Activated CD8-positive, alpha-beta memory T cell treated with anti-CD3 and anti-CD28 coated beads for 36 hours (primary cell): Measurements from ENCODE around the gene CLIC3. TPM values are rescaled to one million over a fixed set of nuclear protein-coding genes. Genes with fewer than 3 reads are reported as not detected.
"Not testable (repeated sequence)": the region's sequence is repeated elsewhere in the genome, so short reads cannot be mapped to it uniquely, and the experiment has no call there.

Source experiments
- CTCF ChIA-PET: fragments of 350-600 bp; sonication (Branson Sonifier 250); formaldehyde crosslinking; loops from one replicate; lab custom pipeline; 2021; ENCODE audit warnings: antibody characterized with exemption; lab: Charles Lee
- POLR2A ChIA-PET: fragments of 350-600 bp; sonication (Branson Sonifier 250); formaldehyde crosslinking; loops from one replicate; lab custom pipeline; 2021; ENCODE audit warnings: antibody characterized with exemption; lab: Charles Lee
- total RNA-seq, 2 experiments: library from RNA; stranded (reverse); gene quantifications; one replicate each; pipeline ENCODE4 v1.2.3, GENCODE V29; 2021

CLIC3 gene
- total RNA-seq, 2 experiments from 2014 or later = not detected

DNA sequence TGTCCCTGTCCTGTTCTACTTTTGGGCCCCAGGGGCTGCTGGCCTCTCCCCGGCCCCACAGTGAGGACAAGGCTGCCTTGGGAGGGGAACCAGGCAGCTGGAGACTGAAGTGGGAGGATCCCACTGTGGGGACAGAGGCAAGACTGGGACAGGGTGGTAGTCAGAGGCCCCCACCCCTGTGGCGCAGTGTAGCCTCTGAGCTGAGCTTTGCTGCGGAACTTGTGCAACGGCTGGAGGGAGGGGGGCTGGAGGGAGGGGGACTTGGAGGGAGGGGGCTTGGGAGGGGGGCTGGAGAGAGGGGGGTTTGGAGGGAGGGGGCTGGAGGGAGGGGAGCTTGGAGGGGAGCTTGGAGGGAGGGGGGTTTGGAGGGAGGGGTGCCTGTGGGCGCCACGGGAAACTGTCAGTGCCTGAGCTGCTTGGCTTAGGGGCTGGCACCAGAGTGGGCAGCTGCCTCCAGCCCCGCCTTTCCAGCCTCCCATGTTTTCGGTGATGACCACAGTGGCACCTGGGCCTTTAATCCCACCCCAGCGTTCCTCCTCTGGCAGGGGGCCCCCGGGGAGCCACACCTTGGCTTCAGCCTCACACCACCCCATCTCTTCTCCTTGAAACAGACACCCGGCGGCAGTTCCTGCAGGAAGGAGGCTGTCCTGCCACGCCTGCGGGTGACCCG is 37.8 kb upstream of the CLIC3 start:
- ChIA-PET CTCF (interaction anchor here (0.5 to 7.5 kb wide), 32 partner anchors 8 to 247 kb away, joined by 3 to 46 read pairs (median 8); partner anchors contain the start of genes AJM1, ANAPC2, C8G and CLIC3), POLR2A (interaction anchor here (0.5 to 1.5 kb wide), 7 partner anchors 11 to 542 kb away, joined by 3 to 8 read pairs (median 5); partner anchors contain the start of genes AJM1 and NPDC1)

DNA sequence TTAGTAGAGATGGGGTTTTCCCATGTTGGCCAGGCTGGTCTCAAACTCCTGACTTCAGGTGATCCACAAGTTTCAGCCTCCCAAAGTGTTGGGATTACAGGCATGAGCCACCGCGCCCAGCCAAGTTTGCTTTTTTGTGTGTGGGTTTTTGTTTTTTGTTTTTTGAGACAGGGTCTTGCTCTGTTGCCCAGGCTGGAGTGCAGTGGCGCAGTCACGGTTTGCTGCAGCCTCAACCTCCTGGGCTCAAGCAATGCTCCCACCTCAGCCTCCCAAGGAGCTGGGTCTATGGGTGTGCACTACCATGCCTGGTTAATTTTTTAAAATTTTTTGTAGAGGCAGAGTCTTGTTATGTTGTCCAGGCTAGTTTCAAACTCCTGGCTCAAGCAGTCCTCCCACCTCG is 37.1 kb upstream of the CLIC3 start:
- POLR2A ChIA-PET = not testable (repeated sequence)
- CTCF ChIA-PET = interaction anchor here (0.6 to 7.5 kb wide), 7 partner anchors 15 to 247 kb away, joined by 5 to 46 read pairs (median 18); partner anchors contain the start of genes C8G, ENTPD2, FBXW5 and NPDC1

DNA sequence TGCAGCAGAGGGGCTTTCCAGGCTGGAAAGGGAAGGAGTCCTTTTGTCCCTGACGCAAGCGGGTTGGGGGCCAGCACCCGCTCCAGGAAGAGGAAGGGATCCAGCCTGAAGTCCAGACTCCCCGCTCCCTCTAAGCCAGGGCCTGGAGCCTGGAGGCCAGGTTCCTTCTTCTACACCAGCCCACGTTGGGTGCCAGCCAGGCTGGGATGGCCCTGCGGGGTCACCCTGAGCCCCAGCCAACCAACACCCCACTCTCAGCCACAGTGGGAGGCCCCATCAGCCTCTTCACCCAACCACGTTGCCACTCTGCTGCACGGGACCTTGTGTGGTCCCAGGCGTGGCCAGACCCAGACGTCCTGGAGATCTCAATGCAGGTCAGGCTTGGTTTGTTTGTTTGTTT is 36.5 kb upstream of the CLIC3 start:
- ChIA-PET CTCF (interaction anchor here (1.0 to 7.5 kb wide), 7 partner anchors 14 to 245 kb away, joined by 3 to 43 read pairs (median 4); partner anchors contain the start of genes ENTPD2 and NPDC1), POLR2A (no interaction called here)

DNA sequence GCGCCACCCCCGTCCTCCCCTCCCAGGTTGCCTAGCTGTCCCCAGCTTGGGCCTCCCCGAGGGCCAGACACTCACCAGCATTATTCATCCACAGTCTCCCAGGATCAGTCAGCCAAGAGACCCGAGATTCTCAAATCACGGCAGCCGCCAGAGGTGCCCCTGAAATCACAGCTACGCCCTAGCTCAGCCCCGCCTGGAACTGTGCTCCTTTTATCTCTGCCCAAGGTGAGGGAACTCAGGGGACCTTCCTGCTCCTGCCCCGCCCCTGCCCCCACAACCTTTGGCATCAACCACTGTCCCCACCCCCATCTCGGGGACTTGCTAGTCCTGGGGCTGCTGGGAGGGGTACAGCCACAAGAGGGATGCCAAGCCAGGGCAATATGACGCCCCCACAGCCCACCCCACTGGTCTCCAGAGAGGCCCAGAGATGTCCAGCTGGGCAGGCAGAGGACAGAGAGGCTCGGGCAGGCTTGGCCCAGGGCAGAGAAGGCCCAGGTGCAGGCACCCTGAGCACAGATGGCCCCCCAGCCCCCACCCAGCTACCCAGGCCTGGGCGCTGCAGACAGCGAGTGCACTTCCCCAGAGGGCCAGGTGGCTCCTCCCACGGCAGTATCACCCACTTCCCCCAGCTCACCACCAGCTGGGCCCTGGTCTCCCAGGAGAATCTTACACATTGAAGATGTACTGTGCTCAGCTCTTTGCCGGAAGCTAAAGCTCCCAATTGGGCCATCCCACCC is 35.7 kb upstream of the CLIC3 start, which contains the start of gene FUT7:
FUT7 (minus strand) TSS at position 185 of the 737 bp plus-strand sequence; CDS start at position 88, 97 bp downstream.
- ChIA-PET POLR2A (interaction anchor here (1.2 kb wide), 1 partner anchor 150 kb away, joined by 3 read pairs; no protein-coding TSS in a partner anchor), CTCF (interaction anchor here (0.6 to 2.1 kb wide), 11 partner anchors 13 to 245 kb away, joined by 3 to 10 read pairs (median 4); partner anchors contain the start of gene AJM1)

DNA sequence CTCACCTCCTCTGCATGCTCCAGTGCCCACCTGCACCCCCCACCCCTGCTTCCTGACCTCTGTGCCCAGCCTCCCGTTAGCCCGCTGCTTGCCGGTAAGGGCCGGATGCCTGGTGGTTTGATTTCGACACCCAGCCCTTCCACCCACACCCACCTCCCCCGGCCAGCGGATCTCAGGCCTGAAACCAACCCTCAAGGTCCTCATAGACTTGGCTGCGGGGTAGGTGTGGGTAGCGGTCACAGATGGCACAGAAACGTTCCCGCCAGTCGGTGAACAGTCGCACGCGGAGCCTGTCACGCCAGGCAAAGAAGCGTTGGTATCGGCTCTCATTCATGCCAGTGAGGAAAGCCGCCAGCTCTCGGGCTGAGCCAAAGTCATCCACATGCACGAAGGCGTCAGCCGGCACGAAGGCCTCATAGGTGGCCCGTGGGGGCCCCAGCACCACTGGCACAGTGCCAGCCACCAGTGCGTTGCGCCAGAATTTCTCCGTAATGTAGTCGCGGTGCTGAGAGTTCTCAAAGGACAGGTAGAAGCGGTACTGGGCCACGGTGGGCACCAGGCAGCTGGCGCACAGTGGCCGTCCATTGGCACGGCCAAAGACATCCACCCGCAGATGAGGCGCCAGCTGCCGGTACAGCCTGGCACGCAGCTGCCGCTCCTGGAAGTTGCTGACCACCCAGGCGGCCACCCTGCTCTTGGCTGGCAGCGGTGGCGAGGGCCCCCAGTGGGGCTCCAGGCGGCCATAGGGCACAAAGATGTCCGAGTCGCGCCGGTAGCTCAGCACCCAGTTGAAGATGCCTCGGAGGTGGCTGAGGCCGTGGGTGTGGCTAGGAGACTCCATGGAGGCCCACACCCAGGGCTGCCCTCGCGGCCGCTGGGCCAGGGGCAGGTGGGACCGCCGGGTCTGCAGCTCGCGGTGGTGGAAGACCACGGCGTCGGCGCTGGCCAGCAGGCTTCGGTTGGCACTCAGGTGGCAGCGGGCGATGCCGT is 34.5 kb upstream of the CLIC3 start:
- ChIA-PET POLR2A (no interaction called here), CTCF (interaction anchor here (0.9 to 3.6 kb wide), 20 partner anchors 14 to 243 kb away, joined by 3 to 30 read pairs (median 5); partner anchors contain the start of gene AJM1)

DNA sequence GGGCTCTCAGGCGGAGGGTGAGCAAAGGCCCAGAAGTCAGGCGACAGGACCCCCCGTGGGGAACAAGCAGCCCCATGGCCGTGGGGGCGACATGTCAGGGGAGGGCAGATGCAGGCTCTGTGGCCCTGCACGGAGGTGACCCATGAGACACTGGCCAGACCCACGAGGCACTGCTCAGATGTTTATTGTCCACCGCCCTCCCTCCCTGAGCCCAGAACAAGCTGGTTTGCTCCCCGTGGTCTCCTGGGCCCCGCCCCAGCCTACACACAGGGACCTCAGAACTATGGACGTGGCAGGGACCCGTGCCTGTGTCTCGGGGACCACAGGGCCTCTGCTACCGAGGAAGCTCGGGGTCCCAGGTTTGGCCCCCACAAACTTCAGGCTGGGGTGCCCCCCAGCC is 33.6 kb upstream of the CLIC3 start:
- CTCF ChIA-PET = interaction anchor here (0.5 to 3.6 kb wide), 54 partner anchors 9 to 491 kb away, joined by 3 to 30 read pairs (median 5); partner anchors contain the start of genes AJM1, CLIC3, NPDC1 and PAXX
- POLR2A ChIA-PET = interaction anchor here (0.7 to 1.3 kb wide), 3 partner anchors 30 to 56 kb away, joined by 4 to 5 read pairs (median 4); partner anchors contain the start of gene PAXX

DNA sequence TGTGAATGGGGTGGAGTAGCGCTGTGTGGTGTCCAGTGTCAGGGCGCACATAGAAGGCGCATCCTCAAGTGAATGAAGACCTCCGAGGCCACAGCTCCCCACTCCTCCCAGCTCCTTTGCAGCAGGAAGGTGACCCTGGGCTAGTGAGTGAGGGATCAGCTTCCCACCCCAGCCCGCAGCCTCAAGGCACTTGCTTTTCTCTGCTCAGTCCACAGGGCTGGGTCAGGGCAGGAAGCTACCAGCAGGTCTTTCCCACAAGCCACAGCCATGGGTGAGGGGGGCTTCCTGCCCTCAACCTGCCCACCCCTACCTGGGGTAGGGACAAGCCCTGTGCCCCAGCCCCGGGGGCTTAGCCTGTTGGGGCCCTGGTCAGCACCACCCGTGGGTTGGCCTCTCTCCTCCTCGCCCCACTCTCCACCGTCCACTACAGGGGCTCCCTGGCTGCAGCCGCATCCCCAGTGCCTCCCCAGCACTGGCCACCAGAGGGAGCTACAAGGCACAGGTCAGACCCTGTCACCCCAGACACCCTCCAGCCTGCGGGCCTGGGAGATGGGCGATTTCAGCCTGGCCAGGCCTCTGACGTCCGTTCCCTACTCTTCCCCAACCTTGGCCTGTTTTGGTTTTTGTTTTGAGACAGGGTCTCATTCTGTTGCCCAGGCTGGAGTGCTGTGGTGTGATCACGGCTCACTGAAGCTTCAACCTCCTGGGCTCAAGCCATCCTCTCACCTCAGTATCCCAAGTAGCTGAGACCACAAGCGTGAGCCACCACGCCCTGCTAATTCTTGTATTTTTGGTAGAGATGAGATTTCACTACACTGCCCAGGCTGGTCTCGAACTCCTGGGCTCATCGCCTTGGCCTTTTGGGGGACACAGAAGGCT is 32.9 kb upstream of the CLIC3 start:
- ChIA-PET CTCF (interaction anchor here (0.5 to 3.6 kb wide), 59 partner anchors 8 to 491 kb away, joined by 3 to 30 read pairs (median 4); partner anchors contain the start of genes AJM1, CLIC3, MAN1B1 and NPDC1), POLR2A (interaction anchor here (0.7 to 1.3 kb wide), 3 partner anchors 29 to 57 kb away, joined by 4 to 5 read pairs (median 4); partner anchors contain the start of gene PAXX)

DNA sequence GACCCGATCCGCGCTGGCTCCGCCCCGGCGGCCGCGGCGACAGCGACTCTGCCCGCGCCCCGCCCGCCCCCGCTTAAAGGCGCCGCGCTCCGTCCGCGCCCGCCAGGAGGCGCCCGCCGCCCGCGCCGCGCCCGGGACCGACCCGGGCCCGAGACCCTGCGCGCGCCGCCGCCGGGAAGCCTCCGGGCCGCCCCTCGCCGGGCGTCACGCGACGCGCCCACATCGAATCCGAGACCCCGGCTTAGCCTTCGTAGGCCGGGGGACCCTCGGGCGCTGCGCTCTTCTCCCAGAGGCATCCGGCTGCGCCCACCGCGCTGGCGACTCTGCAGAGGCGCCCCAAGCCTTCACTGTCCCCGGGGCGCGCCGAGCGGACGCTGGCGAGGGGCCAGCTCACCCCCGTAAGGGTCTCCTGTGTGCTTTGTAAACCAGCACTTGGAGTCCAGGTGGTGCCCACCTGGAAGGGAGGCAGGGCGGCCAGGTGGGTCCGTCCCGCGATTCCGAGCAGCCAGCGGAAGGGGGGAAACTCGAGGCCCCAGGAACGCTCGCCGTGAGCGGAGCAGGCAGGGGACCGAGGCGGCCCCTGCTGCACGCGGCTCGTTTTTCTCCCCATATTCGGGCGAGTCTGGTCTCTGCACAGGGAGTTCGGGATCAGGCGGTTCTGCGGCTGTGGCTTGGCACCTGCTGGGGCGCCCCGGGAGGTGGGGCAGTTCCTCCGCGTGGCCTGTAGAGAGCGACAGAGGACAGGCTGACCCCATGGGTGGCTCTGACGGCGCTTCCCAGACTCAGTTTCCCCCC is 32.1 kb upstream of the CLIC3 start:
- CTCF ChIA-PET = interaction anchor here (0.7 to 3.6 kb wide), 43 partner anchors 7 to 490 kb away, joined by 3 to 30 read pairs (median 5); partner anchors contain the start of genes AJM1, CLIC3, MAN1B1 and NPDC1
- POLR2A ChIA-PET = interaction anchor here (1.3 to 1.7 kb wide), 3 partner anchors 28 to 58 kb away, joined by 4 to 5 read pairs (median 4); partner anchors contain the start of genes MAN1B1 and PAXX

DNA sequence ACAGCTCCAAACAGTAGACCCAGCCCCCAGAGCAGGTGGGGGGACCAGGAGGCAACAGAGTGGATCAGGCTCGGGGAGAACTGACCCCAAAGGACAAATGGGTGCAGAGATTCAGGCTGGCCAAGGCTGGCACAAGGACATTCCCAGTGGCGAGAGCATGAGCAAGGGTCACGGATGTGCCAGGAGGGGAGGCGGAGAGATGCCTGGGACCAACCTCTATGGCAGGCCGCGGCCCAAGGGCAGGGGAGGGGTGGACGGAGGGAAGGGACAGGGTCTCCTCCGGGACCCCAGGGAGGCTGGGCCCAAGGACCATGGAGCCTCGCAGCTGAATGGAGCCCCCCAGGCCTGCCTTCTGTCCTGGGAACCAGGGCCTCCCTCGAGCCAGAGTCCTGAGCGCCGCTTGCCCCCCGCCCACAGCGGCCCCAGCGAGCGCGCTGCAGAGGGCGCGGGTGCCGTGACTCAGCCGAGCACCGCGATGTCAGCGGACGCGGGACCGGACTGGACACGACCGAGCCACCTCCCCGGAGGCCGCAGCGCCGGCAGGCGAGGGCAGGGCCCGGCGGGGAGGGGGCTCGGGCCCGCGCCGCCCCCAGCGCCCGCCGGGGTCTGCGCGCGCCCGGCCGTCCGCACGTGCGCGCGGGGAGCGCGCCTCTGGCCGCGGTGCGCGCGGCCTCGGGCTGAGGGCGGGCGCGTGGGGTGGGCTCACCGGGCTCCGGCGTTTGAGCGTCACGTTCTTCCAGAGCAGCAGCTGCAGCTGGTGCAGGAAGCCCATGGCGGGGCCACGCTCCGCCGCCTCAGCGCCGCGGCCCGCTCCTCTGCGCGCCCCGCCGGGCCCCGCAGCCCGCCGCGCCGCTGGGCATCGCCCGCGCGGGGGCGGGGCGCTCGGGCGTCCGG is 31.2 kb upstream of the CLIC3 start, which contains the start of gene ABCA2:
ABCA2 (minus strand) TSS at position 869 of the 894 bp plus-strand sequence; CDS start at position 772, 97 bp downstream.
- ChIA-PET POLR2A (interaction anchor here (1.0 to 1.7 kb wide), 3 partner anchors 27 to 142 kb away, joined by 3 to 5 read pairs (median 4); partner anchors contain the start of genes MAN1B1 and TRAF2), CTCF (interaction anchor here (0.6 to 4.0 kb wide), 19 partner anchors 7 to 338 kb away, joined by 3 to 30 read pairs (median 12); partner anchors contain the start of genes CLIC3, NPDC1 and PAXX)

DNA sequence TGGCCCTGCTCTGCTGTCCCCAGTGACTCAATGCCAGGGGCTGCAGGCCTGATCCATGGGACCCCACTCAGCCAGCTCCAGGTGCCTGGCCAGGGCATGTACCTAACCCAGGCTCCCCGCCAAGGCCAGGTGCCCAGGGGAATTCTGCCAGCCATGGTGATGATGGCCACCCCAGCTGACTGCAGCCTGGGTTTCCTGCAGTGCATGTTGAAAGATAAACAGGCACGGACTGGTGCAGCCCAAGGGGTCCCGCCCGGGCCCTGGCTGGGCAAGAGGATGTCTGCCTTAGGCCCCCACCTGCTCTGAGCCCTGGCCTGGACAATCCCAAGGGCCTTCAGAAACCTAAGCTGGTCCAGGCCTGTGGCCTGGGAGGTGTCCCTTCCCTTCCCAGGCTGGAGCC is 30.5 kb upstream of the CLIC3 start:
- POLR2A ChIA-PET = interaction anchor here (1.0 to 1.7 kb wide), 3 partner anchors 27 to 141 kb away, joined by 3 to 5 read pairs (median 4); partner anchors contain the start of genes MAN1B1 and TRAF2
- CTCF ChIA-PET = interaction anchor here (0.6 to 4.0 kb wide), 10 partner anchors 8 to 133 kb away, joined by 3 to 24 read pairs (median 4); partner anchors contain the start of genes NPDC1 and PAXX

DNA sequence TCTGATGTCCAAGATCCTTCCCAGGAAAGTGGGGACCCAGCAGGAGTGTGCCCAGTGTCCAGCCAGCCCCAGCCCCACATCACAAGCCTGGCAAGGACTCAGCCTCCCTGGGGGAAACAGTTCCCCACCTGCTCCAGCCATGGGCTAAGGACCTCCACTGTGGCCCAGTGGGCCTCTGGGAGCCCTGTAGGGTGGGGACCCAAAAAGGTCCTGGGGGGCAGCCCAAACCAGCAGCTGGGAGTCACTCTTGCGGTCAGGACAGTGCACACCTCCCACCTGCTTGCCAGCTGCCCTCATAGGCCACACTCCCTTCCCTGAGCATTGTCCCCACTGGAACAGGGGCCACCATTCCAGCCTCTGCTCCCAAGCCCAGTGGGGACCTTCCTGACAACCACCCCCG is 30.0 kb upstream of the CLIC3 start:
- CTCF ChIA-PET = interaction anchor here (0.6 to 4.0 kb wide), 11 partner anchors 9 to 133 kb away, joined by 3 to 24 read pairs (median 3); partner anchors contain the start of genes NPDC1 and PAXX
- POLR2A ChIA-PET = interaction anchor here (1.0 to 1.3 kb wide), 2 partner anchors 26 to 141 kb away, joined by 3 to 5 read pairs; partner anchors contain the start of gene TRAF2

DNA sequence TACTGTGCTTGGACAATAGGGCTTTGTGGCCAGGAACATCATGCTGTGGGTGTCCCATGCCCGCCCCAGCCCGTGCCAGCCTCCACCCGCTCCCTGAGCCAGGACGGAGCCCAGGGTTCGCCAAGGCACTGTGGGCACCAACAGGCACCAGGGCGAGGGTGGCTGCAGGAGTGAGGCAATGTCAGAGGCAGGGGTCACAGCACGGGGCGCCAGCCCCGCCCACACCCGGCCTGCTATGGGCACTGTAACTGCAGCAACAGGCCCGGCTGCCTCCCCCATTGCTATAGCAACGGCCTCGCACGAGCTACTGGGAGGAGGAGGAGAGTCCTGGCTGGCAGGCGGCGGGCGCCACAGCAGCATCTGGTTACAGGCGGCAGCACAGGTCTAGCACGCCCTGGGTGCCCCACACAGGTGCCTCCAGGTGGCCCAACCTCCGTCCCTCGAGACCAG is 29.2 kb upstream of the CLIC3 start:
- POLR2A ChIA-PET = no interaction called here
- CTCF ChIA-PET = interaction anchor here (0.7 to 4.0 kb wide), 10 partner anchors 10 to 197 kb away, joined by 3 to 24 read pairs (median 4); partner anchors contain the start of gene NPDC1

DNA sequence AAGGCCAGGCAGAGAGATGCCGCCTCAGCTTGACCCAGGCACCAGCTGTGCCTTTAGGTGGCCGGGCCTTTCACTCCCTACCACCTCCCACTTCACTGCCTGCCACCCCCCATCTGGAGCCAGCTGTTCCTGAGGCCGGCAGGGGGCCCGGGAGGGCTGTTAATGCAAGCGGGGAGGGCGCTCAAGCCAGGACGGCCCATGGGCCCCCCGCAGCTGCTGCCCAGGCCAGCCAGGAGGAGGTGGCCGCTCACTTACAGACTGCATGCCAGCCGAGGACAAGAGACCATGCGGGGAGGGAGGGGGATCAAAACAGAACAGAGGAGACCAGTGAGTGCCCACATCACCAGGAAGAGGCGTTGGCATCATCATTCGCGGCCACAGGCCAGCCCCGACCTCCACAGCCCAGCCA is 27.2 kb upstream of the CLIC3 start:
- POLR2A ChIA-PET = no interaction called here

DNA sequence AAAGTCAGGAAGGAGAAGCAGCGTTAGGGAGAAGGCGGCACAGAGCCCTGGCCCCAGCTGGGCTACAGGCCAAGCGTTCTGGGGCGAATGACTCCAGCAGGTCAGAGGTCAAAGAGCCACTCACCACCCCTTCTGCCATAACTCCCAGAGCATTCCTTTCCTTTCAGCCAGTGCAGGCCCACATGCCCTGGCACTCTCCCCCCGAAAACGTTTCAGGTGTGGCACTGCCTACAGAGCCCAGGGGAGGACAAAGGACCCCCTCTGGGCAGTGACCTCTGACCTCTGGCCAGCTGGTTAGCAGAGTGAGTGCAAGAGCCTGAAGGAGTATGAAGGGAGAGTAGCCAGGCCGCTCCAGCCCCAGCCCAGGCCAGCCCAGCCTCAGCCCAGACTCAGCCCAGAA is 26.8 kb upstream of the CLIC3 start:
- CTCF ChIA-PET = interaction anchor here (6.0 kb wide), 1 partner anchor 12 kb away, joined by 31 read pairs; no protein-coding TSS in a partner anchor
- POLR2A ChIA-PET = no interaction called here

More for the DNA sequence above, 27.2 kb upstream of the CLIC3 start:
- CTCF ChIA-PET = interaction anchor here (6.0 kb wide), 1 partner anchor 12 kb away, joined by 31 read pairs; no protein-coding TSS in a partner anchor
